Glutamatergic neuron (in vitro differentiated cells): ENCODE measurements around the gene MTR. TPM values are rescaled to one million over a fixed set of nuclear protein-coding genes. Genes with fewer than 3 reads are reported as not detected.

Source experiments
- DNase-seq: peaks from one replicate; pipeline ENCODE4 v3.0.0; 2022
- H3K27ac Mint-ChIP-seq: one replicate; pipeline ENCODE4 v1.8.0; 2020; ENCODE audit warnings: mild to moderate bottlenecking, mixed read lengths, inconsistent platforms; ENCODE audit not compliant: unreplicated experiment
- H3K27me3 Mint-ChIP-seq: one replicate; pipeline ENCODE4 v1.8.0; 2020; ENCODE audit warnings: mild to moderate bottlenecking, moderate library complexity, mixed read lengths, inconsistent platforms; ENCODE audit not compliant: unreplicated experiment
- H3K36me3 Mint-ChIP-seq: one replicate; pipeline ENCODE4 v1.8.0; 2020; ENCODE audit warnings: mild to moderate bottlenecking, mixed read lengths, inconsistent platforms; ENCODE audit not compliant: unreplicated experiment
- H3K4me1 Mint-ChIP-seq: one replicate; pipeline ENCODE4 v1.8.0; 2020; ENCODE audit warnings: mild to moderate bottlenecking, low read depth, mixed read lengths, inconsistent platforms; ENCODE audit not compliant: unreplicated experiment
- H3K4me3 Mint-ChIP-seq: one replicate; pipeline ENCODE4 v1.8.0; 2020; ENCODE audit warnings: mild to moderate bottlenecking, mixed read lengths, inconsistent platforms; ENCODE audit not compliant: unreplicated experiment
- H3K9me3 Mint-ChIP-seq: one replicate; pipeline ENCODE4 v1.8.0; 2020; ENCODE audit warnings: mild to moderate bottlenecking, moderate library complexity, mixed read lengths, inconsistent platforms; ENCODE audit not compliant: unreplicated experiment
- total RNA-seq: library from RNA; stranded (reverse); fragmentation: NEBNext Ultra II Directional; extraction: Animal tissue kit (Norgen Biotek cat#: 25700); gene quantifications from one replicate; pipeline ENCODE4 v1.2.1, GENCODE V29; 2021; ENCODE audit not compliant: unreplicated experiment
- TF ChIP-seq, protein P1 (sequence below): fragments of 200-600 bp; sonication (generic); IDR thresholded peaks from one replicate; pipeline ENCODE4 v1.5.0; 2021; ENCODE audit not compliant: partially characterized antibody, unreplicated experiment

Gene MTR
- total RNA-seq, 1 donor from 2014 or later = 33.2 TPM

- Mint-ChIP-seq H3K36me3 (peaks cover 27% of the 10 kb centered on the region), H3K4me1 (no peaks in the 10 kb centered on the region), H3K9me3 (peaks cover 5% of the 10 kb centered on the region), H3K4me3 (no peak overlapping the region), H3K27me3 (peaks cover 3% of the 10 kb centered on the region), H3K27ac (no peak overlapping the region)
- DNase-seq = no peak
- TF ChIP-seq, protein P1, sequence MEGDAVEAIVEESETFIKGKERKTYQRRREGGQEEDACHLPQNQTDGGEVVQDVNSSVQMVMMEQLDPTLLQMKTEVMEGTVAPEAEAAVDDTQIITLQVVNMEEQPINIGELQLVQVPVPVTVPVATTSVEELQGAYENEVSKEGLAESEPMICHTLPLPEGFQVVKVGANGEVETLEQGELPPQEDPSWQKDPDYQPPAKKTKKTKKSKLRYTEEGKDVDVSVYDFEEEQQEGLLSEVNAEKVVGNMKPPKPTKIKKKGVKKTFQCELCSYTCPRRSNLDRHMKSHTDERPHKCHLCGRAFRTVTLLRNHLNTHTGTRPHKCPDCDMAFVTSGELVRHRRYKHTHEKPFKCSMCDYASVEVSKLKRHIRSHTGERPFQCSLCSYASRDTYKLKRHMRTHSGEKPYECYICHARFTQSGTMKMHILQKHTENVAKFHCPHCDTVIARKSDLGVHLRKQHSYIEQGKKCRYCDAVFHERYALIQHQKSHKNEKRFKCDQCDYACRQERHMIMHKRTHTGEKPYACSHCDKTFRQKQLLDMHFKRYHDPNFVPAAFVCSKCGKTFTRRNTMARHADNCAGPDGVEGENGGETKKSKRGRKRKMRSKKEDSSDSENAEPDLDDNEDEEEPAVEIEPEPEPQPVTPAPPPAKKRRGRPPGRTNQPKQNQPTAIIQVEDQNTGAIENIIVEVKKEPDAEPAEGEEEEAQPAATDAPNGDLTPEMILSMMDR = no peak
Observed at GRCh38 chr1:236921610-236922009, 126.5 kb downstream of the MTR start.

GRCh38 chr1:236922190-236922589 lies 127.1 kb downstream of the MTR start:
- no peak for DNase-seq
- Mint-ChIP-seq H3K36me3 (peaks cover 23% of the 10 kb centered on the region), H3K27me3 (peaks cover 3% of the 10 kb centered on the region), H3K4me1 (no peaks in the 10 kb centered on the region), H3K9me3 (peaks cover 3% of the 10 kb centered on the region), H3K4me3 (no peak overlapping the region), H3K27ac (no peak overlapping the region)
- TF ChIP-seq, protein P1 = no peak

GRCh38 chr1:236925386-236925785 lies 130.3 kb downstream of the MTR start:
- no peaks in the 10 kb centered on the region for H3K27me3 Mint-ChIP-seq
- H3K9me3 Mint-ChIP-seq = no peaks in the 10 kb centered on the region
- no peaks in the 10 kb centered on the region for H3K4me1 Mint-ChIP-seq

GRCh38 chr1:236930503-236930902 lies 135.4 kb downstream of the MTR start:
- no peak for DNase-seq
- Mint-ChIP-seq H3K27ac (no peak overlapping the region), H3K27me3 (no peaks in the 10 kb centered on the region), H3K4me1 (no peaks in the 10 kb centered on the region), H3K4me3 (no peak overlapping the region), H3K9me3 (peaks cover 2% of the 10 kb centered on the region), H3K36me3 (peaks cover 5% of the 10 kb centered on the region)
- TF ChIP-seq, protein P1 = no peak

More at GRCh38 chr1:236925386-236925785, 130.3 kb downstream of the MTR start:
- H3K36me3 Mint-ChIP-seq = no peaks in the 10 kb centered on the region
- no peak overlapping the region for H3K4me3 Mint-ChIP-seq
- no peak for DNase-seq
- TF ChIP-seq, protein P1 = no peak
- no peak overlapping the region for H3K27ac Mint-ChIP-seq

DNA sequence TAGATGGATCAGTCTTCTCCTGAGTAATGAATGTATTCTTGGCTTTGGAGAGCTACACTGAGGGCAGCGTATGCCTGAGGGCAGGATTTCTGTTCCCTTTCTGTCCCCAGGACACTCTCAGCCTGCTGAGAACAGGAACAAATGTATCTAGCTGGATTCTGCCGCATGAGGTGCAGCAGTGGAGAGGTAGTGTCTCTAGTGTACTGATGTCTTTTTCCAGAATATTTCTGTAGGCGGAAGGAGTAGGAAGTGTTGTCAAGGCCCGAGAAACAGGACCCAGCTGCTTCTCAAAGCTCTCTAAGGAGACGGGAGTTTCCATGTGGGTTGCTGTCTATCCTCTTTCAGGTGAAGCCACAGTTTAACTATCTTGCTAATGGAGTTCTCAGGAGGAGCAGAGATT lies 143.7 kb downstream of the MTR start:
- DNase-seq = no peak
- H3K4me3 Mint-ChIP-seq = no peak overlapping the region
- H3K27ac Mint-ChIP-seq = no peak overlapping the region
- H3K9me3 Mint-ChIP-seq = peaks cover 5% of the 10 kb centered on the region
- TF ChIP-seq, protein P1 = no peak
- H3K4me1 Mint-ChIP-seq = no peaks in the 10 kb centered on the region
- no peaks in the 10 kb centered on the region for H3K27me3 Mint-ChIP-seq
- peaks cover 19% of the 10 kb centered on the region for H3K36me3 Mint-ChIP-seq
